Mesothelial cell of epicardium (in vitro differentiated cells): ENCODE measurements around the gene SYNGAP1. TPM values are rescaled to one million over a fixed set of nuclear protein-coding genes. Genes with fewer than 3 reads are reported as not detected.
"Not testable (repeated sequence)": the region's sequence is repeated elsewhere in the genome, so short reads cannot be mapped to it uniquely, and the experiment has no call there.

Source experiments
- DNase-seq, 2 experiments: peaks; one replicate each; pipeline ENCODE4 v3.0.0; 2021; ENCODE audit warnings: low spot score in 2 of 2; ENCODE audit not compliant: unreplicated experiment in 2 of 2
- H3K27ac Mint-ChIP-seq: 2 replicates; pipeline ENCODE4 v1.8.0; 2021; ENCODE audit warnings: mixed read lengths
- H3K27me3 Mint-ChIP-seq: 2 replicates; pipeline ENCODE4 v1.8.0; 2021; ENCODE audit warnings: low read depth, mixed read lengths
- H3K36me3 Mint-ChIP-seq: 2 replicates; pipeline ENCODE4 v1.8.0; 2021; ENCODE audit warnings: mixed read lengths
- H3K4me1 Mint-ChIP-seq: 2 replicates; pipeline ENCODE4 v1.8.0; 2021; ENCODE audit warnings: mixed read lengths
- H3K4me3 Mint-ChIP-seq: 2 replicates; pipeline ENCODE4 v1.8.0; 2021; ENCODE audit warnings: mild to moderate bottlenecking, moderate library complexity, mixed read lengths
- H3K9me3 Mint-ChIP-seq: 2 replicates; pipeline ENCODE4 v1.8.0; 2021; ENCODE audit warnings: mixed read lengths
- CTCF ChIP-seq: fragments of 200-600 bp; sonication (generic); IDR thresholded peaks from one replicate; pipeline ENCODE4 v1.5.0; 2021; ENCODE audit warnings: antibody characterized with exemption; ENCODE audit not compliant: unreplicated experiment
- total RNA-seq: library from RNA; stranded (reverse); gene quantifications from 3 replicates; pipeline ENCODE4 v1.2.1, GENCODE V29; 2021

Gene SYNGAP1
- total RNA-seq, 1 donor from 2014 or later: 66.1 TPM

- Mint-ChIP-seq H3K27me3 (peaks cover 15% of the 10 kb centered on the region), H3K4me3 (no peak overlapping the region), H3K27ac (no peak overlapping the region), H3K36me3 (no peaks in the 10 kb centered on the region), H3K4me1 (no peaks in the 10 kb centered on the region), H3K9me3 (peaks cover 6% of the 10 kb centered on the region)
- DNase-seq: no peak
- TF ChIP-seq CTCF: no peak
Observed at GRCh38 chr6:33467091-33467490, 47.2 kb downstream of the SYNGAP1 start.

GRCh38 chr6:33469661-33470060, 49.8 kb downstream of the SYNGAP1 start:
- Mint-ChIP-seq H3K27me3 (peaks cover 7% of the 10 kb centered on the region), H3K9me3 (peaks cover 6% of the 10 kb centered on the region), H3K4me3 (no peak overlapping the region), H3K36me3 (no peaks in the 10 kb centered on the region), H3K27ac (no peak overlapping the region), H3K4me1 (no peaks in the 10 kb centered on the region)
- TF ChIP-seq CTCF: no peak
- no peak for DNase-seq

GRCh38 chr6:33477864-33478263, 58.0 kb downstream of the SYNGAP1 start:
- no peak for TF ChIP-seq CTCF
- Mint-ChIP-seq H3K36me3 (no peaks in the 10 kb centered on the region), H3K4me1 (no peaks in the 10 kb centered on the region), H3K9me3 (no peaks in the 10 kb centered on the region), H3K27ac (no peak overlapping the region), H3K4me3 (no peak overlapping the region), H3K27me3 (peaks cover 24% of the 10 kb centered on the region)
- DNase-seq: no peak

- no peak for DNase-seq
Observed at GRCh38 chr6:33481192-33481591, 61.3 kb downstream of the SYNGAP1 start.

GRCh38 chr6:33482620-33483019, 62.8 kb downstream of the SYNGAP1 start:
- H3K4me3 Mint-ChIP-seq, H3K27ac Mint-ChIP-seq: not testable (repeated sequence)

More at GRCh38 chr6:33481192-33481591, 61.3 kb downstream of the SYNGAP1 start:
- no peaks in the 10 kb centered on the region for H3K4me1 Mint-ChIP-seq
- no peak overlapping the region for H3K27ac Mint-ChIP-seq
- no peaks in the 10 kb centered on the region for H3K36me3 Mint-ChIP-seq
- TF ChIP-seq CTCF: no peak
- no peak overlapping the region for H3K4me3 Mint-ChIP-seq
- peaks cover 23% of the 10 kb centered on the region for H3K27me3 Mint-ChIP-seq
- H3K9me3 Mint-ChIP-seq: peaks cover 7% of the 10 kb centered on the region

GRCh38 chr6:33483678-33484077, 63.8 kb downstream of the SYNGAP1 start:
- H3K27ac Mint-ChIP-seq: no peak overlapping the region
- peaks cover 26% of the 10 kb centered on the region for H3K27me3 Mint-ChIP-seq
- no peaks in the 10 kb centered on the region for H3K36me3 Mint-ChIP-seq
- peaks cover 7% of the 10 kb centered on the region for H3K9me3 Mint-ChIP-seq
- no peak for TF ChIP-seq CTCF
- H3K4me3 Mint-ChIP-seq: no peak overlapping the region
- no peak for DNase-seq
- H3K4me1 Mint-ChIP-seq: no peaks in the 10 kb centered on the region

More at GRCh38 chr6:33482620-33483019, 62.8 kb downstream of the SYNGAP1 start:
- not testable (repeated sequence) for H3K4me1 Mint-ChIP-seq, H3K36me3 Mint-ChIP-seq, H3K9me3 Mint-ChIP-seq, DNase-seq
- H3K27me3 Mint-ChIP-seq: peaks cover 27% of the 10 kb centered on the region

GRCh38 chr6:33484673-33485262, 64.9 kb downstream of the SYNGAP1 start:
- not testable (repeated sequence) for H3K9me3 Mint-ChIP-seq, H3K4me1 Mint-ChIP-seq, H3K27ac Mint-ChIP-seq, H3K4me3 Mint-ChIP-seq, H3K36me3 Mint-ChIP-seq, DNase-seq
- H3K27me3 Mint-ChIP-seq: peaks cover 24% of the 10 kb centered on the region

- H3K4me1 Mint-ChIP-seq, H3K27ac Mint-ChIP-seq, H3K4me3 Mint-ChIP-seq, H3K36me3 Mint-ChIP-seq, DNase-seq, H3K9me3 Mint-ChIP-seq: not testable (repeated sequence)
- peaks cover 21% of the 10 kb centered on the region for H3K27me3 Mint-ChIP-seq
Observed at GRCh38 chr6:33485680-33486079, 65.8 kb downstream of the SYNGAP1 start.
